H9 (cell line): ENCODE data around the gene NDUFA3. TPM values are rescaled to one million over a fixed set of nuclear protein-coding genes. Genes with fewer than 3 reads are reported as not detected.
A peak's percentile ranks its signal among the peaks of the same experiment; 100 is the strongest.

Source experiments
- DNase-seq: peaks from one replicate; pipeline ENCODE4 v3.0.0-alpha.2; 2017
- H2AFZ ChIP-seq: one replicate; pipeline ENCODE4 v1.6.1; 2013; ENCODE audit warnings: mild to moderate bottlenecking, low read length, control low read depth, moderate library complexity
- H2AK5ac ChIP-seq: 2 replicates; pipeline ENCODE4 v1.6.1; 2013; ENCODE audit warnings: low read length, control low read depth, mixed read lengths; ENCODE audit not compliant: insufficient read length
- H2BK120ac ChIP-seq: one replicate; pipeline ENCODE4 v1.6.1; 2013; ENCODE audit warnings: low read depth, mild to moderate bottlenecking, low read length, control low read depth, inconsistent platforms; ENCODE audit not compliant: poor library complexity, severe bottlenecking
- H2BK12ac ChIP-seq: 2 replicates; pipeline ENCODE4 v1.6.1; 2013; ENCODE audit warnings: low read length, control low read depth, mixed read lengths, low read depth; ENCODE audit not compliant: insufficient read length
- H2BK15ac ChIP-seq: 2 replicates; pipeline ENCODE4 v1.6.1; 2013; ENCODE audit warnings: low read depth, low read length, control low read depth
- H2BK20ac ChIP-seq: one replicate; pipeline ENCODE4 v1.6.1; 2013; ENCODE audit warnings: low read depth, mild to moderate bottlenecking, low read length, control low read depth, inconsistent platforms; ENCODE audit not compliant: poor library complexity, severe bottlenecking
- H2BK5ac ChIP-seq: 2 replicates; pipeline ENCODE4 v1.6.1; 2013; ENCODE audit warnings: low read length, control low read depth, mixed read lengths; ENCODE audit not compliant: insufficient read length
- H3K14ac ChIP-seq: 2 replicates; pipeline ENCODE4 v1.6.1; 2013; ENCODE audit warnings: low read length, control low read depth; ENCODE audit not compliant: insufficient read depth
- H3K18ac ChIP-seq: 2 replicates; pipeline ENCODE4 v1.6.1; 2013; ENCODE audit warnings: low read depth, mild to moderate bottlenecking, mixed read lengths, low read length, control low read depth; ENCODE audit not compliant: insufficient read length
- H3K23ac ChIP-seq: 2 replicates; pipeline ENCODE4 v1.6.1; 2013; ENCODE audit warnings: low read length, control low read depth, mixed read lengths, low read depth; ENCODE audit not compliant: insufficient read length
- H3K23me2 ChIP-seq: 2 replicates; pipeline ENCODE4 v1.6.1; 2013; ENCODE audit warnings: low read depth, mild to moderate bottlenecking, mixed read lengths, low read length, control low read depth; ENCODE audit not compliant: insufficient read length, poor library complexity, severe bottlenecking
- H3K27ac ChIP-seq: 2 replicates; pipeline ENCODE4 v1.5.1; 2013; ENCODE audit warnings: low read length, control low read depth, mixed read lengths, low read depth; ENCODE audit not compliant: insufficient read length
- H3K27me3 ChIP-seq: 2 replicates; pipeline ENCODE4 v1.6.1; 2013; ENCODE audit warnings: low read length, control low read depth, inconsistent platforms; ENCODE audit not compliant: insufficient read depth
- H3K4ac ChIP-seq: 2 replicates; pipeline ENCODE4 v1.6.1; 2013; ENCODE audit warnings: low read depth, mild to moderate bottlenecking, control low read depth, inconsistent platforms, low read length, moderate library complexity
- H3K4me1 ChIP-seq: 2 replicates; pipeline ENCODE4 v1.6.1; 2013; ENCODE audit warnings: low read length, control low read depth, inconsistent platforms; ENCODE audit not compliant: insufficient read depth
- H3K4me2 ChIP-seq: 2 replicates; pipeline ENCODE4 v1.6.1; 2013; ENCODE audit warnings: low read length, control low read depth, mixed read lengths; ENCODE audit not compliant: insufficient read length, insufficient read depth
- H3K56ac ChIP-seq: 2 replicates; pipeline ENCODE4 v1.6.1; 2013; ENCODE audit warnings: low read depth, mild to moderate bottlenecking, mixed read lengths, low read length, control low read depth; ENCODE audit not compliant: insufficient read length
- H3K79me1 ChIP-seq: 2 replicates; pipeline ENCODE4 v1.6.1; 2013; ENCODE audit warnings: low read depth, mild to moderate bottlenecking, moderate library complexity, low read length, control low read depth, inconsistent platforms; ENCODE audit not compliant: insufficient read depth, poor library complexity, severe bottlenecking
- H3K79me2 ChIP-seq: 2 replicates; pipeline ENCODE4 v1.6.1; 2013; ENCODE audit warnings: low read length, control low read depth, inconsistent platforms; ENCODE audit not compliant: insufficient read depth
- H3K9ac ChIP-seq: 2 replicates; pipeline ENCODE4 v1.6.1; 2013; ENCODE audit warnings: low read length, control low read depth, mixed read lengths; ENCODE audit not compliant: insufficient read length; ENCODE audit errors: extremely low read depth
- H3K9me3 ChIP-seq: one replicate; pipeline ENCODE4 v1.6.1; 2013; ENCODE audit warnings: low read depth, low read length, inconsistent platforms; ENCODE audit not compliant: control insufficient read depth
- H3T11ph ChIP-seq: one replicate; pipeline ENCODE4 v1.6.1; 2013; ENCODE audit warnings: mild to moderate bottlenecking, low read length, control low read depth, inconsistent platforms
- H4K20me1 ChIP-seq: one replicate; pipeline ENCODE4 v1.6.1; 2013; ENCODE audit not compliant: control insufficient read depth, insufficient read length, insufficient read depth
- H4K5ac ChIP-seq: 2 replicates; pipeline ENCODE4 v1.6.1; 2013; ENCODE audit warnings: low read depth, mild to moderate bottlenecking, mixed read lengths, low read length, control low read depth; ENCODE audit not compliant: insufficient read length
- H4K8ac ChIP-seq: replicated peaks from 2 replicates; pipeline ENCODE4 v1.6.1; 2013; ENCODE audit warnings: low read length, control low read depth, mixed read lengths, low read depth; ENCODE audit not compliant: insufficient read length
- H4K91ac ChIP-seq: 2 replicates; pipeline ENCODE4 v1.6.1; 2013; ENCODE audit warnings: low read depth, mild to moderate bottlenecking, moderate library complexity, mixed read lengths, low read length, control low read depth; ENCODE audit not compliant: insufficient read length
- H3K27ac Mint-ChIP-seq, 3 experiments: 2 replicates in 2 of 3; 3 replicates in 1 of 3; pipeline ENCODE4 v1.8.0; 2020 to 2021; ENCODE audit warnings: mixed read lengths in 3 of 3, mild to moderate bottlenecking in 1 of 3, moderate library complexity in 1 of 3
- H3K27me3 Mint-ChIP-seq: 2 replicates; pipeline ENCODE4 v1.8.0; 2021; ENCODE audit warnings: low read depth, mild to moderate bottlenecking, moderate library complexity, mixed read lengths
- H3K36me3 Mint-ChIP-seq, 3 experiments: 2 replicates in 2 of 3; 3 replicates in 1 of 3; pipeline ENCODE4 v1.8.0; 2020 to 2021; ENCODE audit warnings: low read depth in 3 of 3, mixed read lengths in 3 of 3; ENCODE audit not compliant: insufficient read depth in 1 of 3
- H3K4me1 Mint-ChIP-seq, 2 experiments: 2 replicates each; pipeline ENCODE4 v1.8.0; 2020; ENCODE audit warnings: mixed read lengths in 2 of 2
- H3K4me3 Mint-ChIP-seq, 2 experiments: 2 replicates in 1 of 2; 3 replicates in 1 of 2; pipeline ENCODE4 v1.8.0; 2020 to 2021; ENCODE audit warnings: mild to moderate bottlenecking in 2 of 2, mixed read lengths in 2 of 2, moderate library complexity in 1 of 2
- H3K9me3 Mint-ChIP-seq, 2 experiments: 2 replicates in 1 of 2; 3 replicates in 1 of 2; pipeline ENCODE4 v1.8.0; 2020; ENCODE audit warnings: mild to moderate bottlenecking in 2 of 2, mixed read lengths in 2 of 2, moderate library complexity in 1 of 2
- CTCF ChIP-seq: fragments of 200-600 bp; sonication (generic); conservative IDR thresholded peaks from 3 replicates; pipeline ENCODE4 v1.8.0; 2021; ENCODE audit warnings: antibody characterized with exemption, mild to moderate bottlenecking
- WGBS: extraction: QIAGEN DNeasy Blood & Tissue Kit; methylation state at CpG from one replicate; pipeline ENCODE4 v1.1.7; 2013; ENCODE audit warnings: missing lambda C conversion rate, low lambda C conversion rate, mixed read lengths; ENCODE audit not compliant: insufficient read length; ENCODE audit errors: extremely low coverage; 5-methylcytosine and 5-hydroxymethylcytosine counted together
- total RNA-seq: library from RNA; stranded (reverse); gene quantifications from 2 replicates; pipeline ENCODE4 v1.2.1, GENCODE V29; 2021

Gene NDUFA3
- total RNA-seq, 1 experiment from 2014 or later, result 174 TPM

GRCh38 chr19:54156953-54157352 is 54.3 kb downstream of the NDUFA3 start:
- Histone ChIP-seq H2BK15ac (no peak overlapping the region), H3K27me3 (no peaks in the 10 kb centered on the region), H3K4me1 (no peaks in the 10 kb centered on the region), H3K23ac (no peak overlapping the region), H3K4me2 (no peak overlapping the region), H4K8ac (no peak overlapping the region), H2BK5ac (no peak overlapping the region), H4K20me1 (no peaks in the 10 kb centered on the region), H3K9ac (no peak overlapping the region), H2BK12ac (no peak overlapping the region), H2AK5ac (no peak overlapping the region), H3T11ph (no peak overlapping the region), H3K14ac (no peak overlapping the region), H3K9me3 (no peaks in the 10 kb centered on the region), H3K56ac (no peak overlapping the region), H2BK120ac (no peak overlapping the region), H2AFZ (no peak overlapping the region), H4K91ac (no peak overlapping the region), H2BK20ac (no peak overlapping the region), H3K79me2 (no peaks in the 10 kb centered on the region; the same call in 1 of the 2 replicates), H4K5ac (no peak overlapping the region), H3K27ac (no peak overlapping the region), H3K23me2 (peaks cover 13% of the 10 kb centered on the region), H3K79me1 (no peaks in the 10 kb centered on the region), H3K18ac (no peak overlapping the region), H3K4ac (no peak overlapping the region)
- no peak for DNase-seq
- H3K9me3 Mint-ChIP-seq, result no peaks in the 10 kb centered on the region; a peak in 1 of 5 replicates
- H3K36me3 Mint-ChIP-seq, result peaks cover 29 to 56% (median 55%) of the 10 kb centered on the region in 3 experiments
- peak overlapping the region; percentile 5 to 22; a peak in 3 of 5 replicates for H3K4me3 Mint-ChIP-seq
- TF ChIP-seq CTCF, result no peak
- H3K4me1 Mint-ChIP-seq, result peaks cover 16 to 20% of the 10 kb centered on the region in 2 experiments
- no CpG with 5 or more reads among the region's 3 CpGs for WGBS
- H3K27me3 Mint-ChIP-seq, result peaks cover 6% of the 10 kb centered on the region
- no peak overlapping the region for H3K27ac Mint-ChIP-seq

Other genes with a start within 250 kb of the NDUFA3 start
- gene MYADM, start 235.0 kb upstream of the NDUFA3 start, total RNA-seq, result 116 and 123 TPM in 2 replicates
- 7.1 and 8.8 TPM in 2 replicates for gene PRKCG, start 220.7 kb upstream of the NDUFA3 start, total RNA-seq
- 22.1 and 22.7 TPM in 2 replicates for gene CACNG7, start 193.6 kb upstream of the NDUFA3 start, total RNA-seq
- gene CACNG8, start 139.9 kb upstream of the NDUFA3 start, total RNA-seq, result 6.0 and 7.1 TPM in 2 replicates
- 1.6 and 2.0 TPM in 2 replicates for gene CACNG6, start 111.2 kb upstream of the NDUFA3 start, total RNA-seq
- gene VSTM1, start 39.0 kb upstream of the NDUFA3 start, total RNA-seq, result 0.48 TPM in 1 of 2 replicates, not detected in the other
- not detected in 2 replicates for gene TARM1, start 21.5 kb upstream of the NDUFA3 start, total RNA-seq
- 0.24 and 0.53 TPM in 2 replicates for gene OSCAR, start 2.1 kb upstream of the NDUFA3 start, total RNA-seq
- 26.6 and 28.2 TPM in 2 replicates for gene TFPT, start 12.8 kb downstream of the NDUFA3 start, total RNA-seq
- 82.1 and 84.4 TPM in 2 replicates for gene PRPF31, start 12.9 kb downstream of the NDUFA3 start, total RNA-seq
- 91.2 and 95.0 TPM in 2 replicates for gene CNOT3, start 34.9 kb downstream of the NDUFA3 start, total RNA-seq
- gene LENG1, start 56.9 kb downstream of the NDUFA3 start, total RNA-seq, result 5.4 and 7.1 TPM in 2 replicates
- gene TMC4, start 70.3 kb downstream of the NDUFA3 start, total RNA-seq, result 12.2 and 12.7 TPM in 2 replicates
- gene MBOAT7, start 86.7 kb downstream of the NDUFA3 start, total RNA-seq, result 100 and 103 TPM in 2 replicates
- 28.3 and 29.0 TPM in 2 replicates for gene TSEN34, start 88.5 kb downstream of the NDUFA3 start, total RNA-seq
- 1,674 and 1,679 TPM in 2 replicates for gene RPS9, start 98.0 kb downstream of the NDUFA3 start, total RNA-seq
- gene LILRB3, start 120.2 kb downstream of the NDUFA3 start, total RNA-seq, result not detected in 2 replicates
- not detected in 2 replicates for gene LILRA6, start 139.9 kb downstream of the NDUFA3 start, total RNA-seq
- gene LILRB5, start 154.4 kb downstream of the NDUFA3 start, total RNA-seq, result 0.09 TPM in 1 of 2 replicates, not detected in the other
- not detected in 2 replicates for gene LILRB2, start 178.3 kb downstream of the NDUFA3 start, total RNA-seq
- not detected in 2 replicates for gene LILRA5, start 210.3 kb downstream of the NDUFA3 start, total RNA-seq
- gene LILRA4, start 236.3 kb downstream of the NDUFA3 start, total RNA-seq, result not detected in 2 replicates